PC-3 (cell line): ENCODE results near the gene ZNF789.

Experiments used
- CTCF ChIP-seq: fragments of 300-600 bp; sonication (generic); conservative IDR thresholded peaks from 2 replicates; pipeline ENCODE4 v1.5.1; 2017; ENCODE audit warnings: antibody characterized with exemption, low read depth, mild to moderate bottlenecking, low read length
- EZH2 ChIP-seq: fragments of 300-600 bp; sonication (generic); IDR thresholded peaks from one replicate; pipeline ENCODE4 v1.6.1; 2017; ENCODE audit warnings: antibody characterized with exemption, mild to moderate bottlenecking, low read length; ENCODE audit not compliant: unreplicated experiment

- TF ChIP-seq CTCF, result no peak
- no peak for TF ChIP-seq EZH2
Observed at GRCh38 chr7:99497766-99498545, 25.3 kb downstream of the ZNF789 start.
